SK-N-SH (cell line): ENCODE data around the gene SMIM12. TPM values are rescaled to one million over a fixed set of nuclear protein-coding genes. Genes with fewer than 3 reads are reported as not detected.

ENCODE experiments used
- CTCF ChIA-PET: fragments of 300-600, 350-600 bp; formaldehyde crosslinking; extraction: SDS; loops from one replicate; lab custom pipeline; 2021; lab: Yijun Ruan, JAX
- POLR2A ChIA-PET: fragments of 350-600 bp; sonication (Branson Sonifier 250); formaldehyde crosslinking; extraction: SDS; loops from one replicate; lab custom pipeline; 2020; ENCODE audit warnings: antibody characterized with exemption, inconsistent platforms; lab: Yijun Ruan, JAX
- DNase-seq: peaks from one replicate; pipeline ENCODE4 v3.0.0; 2012
- H2AFZ ChIP-seq: fragments of 200-600 bp; sonication (generic); 2 replicates; pipeline ENCODE4 v1.8.1; 2016; ENCODE audit warnings: antibody characterized with exemption, mild to moderate bottlenecking, low read depth
- H3F3A ChIP-seq: fragments of 200-600 bp; sonication (generic); replicated peaks from 2 replicates; pipeline ENCODE3; 2016; ENCODE audit warnings: antibody characterized with exemption, mild to moderate bottlenecking; ENCODE audit not compliant: insufficient read depth
- H3K27ac ChIP-seq, 2 experiments: fragments of 200-500 bp in 1 of 2; fragments of 200-600 bp in 1 of 2; sonication (Bioruptor generic) in 1 of 2; sonication (generic), shearing (Covaris generic) in 1 of 2; 2 replicates each; pipeline versions ENCODE4 v1.5.1 to v1.6.1; 2014 to 2016; ENCODE audit warnings: low read depth in 2 of 2, inconsistent platforms in 1 of 2, low read length in 1 of 2, mild to moderate bottlenecking in 1 of 2, mixed read lengths in 1 of 2
- H3K27me3 ChIP-seq: fragments of 200-600 bp; sonication (generic), shearing (Covaris generic); 2 replicates; pipeline ENCODE4 v1.6.1; 2016; ENCODE audit warnings: mixed run types; ENCODE audit not compliant: insufficient read depth
- H3K36me3 ChIP-seq, 2 experiments: fragments of 200-500 bp in 1 of 2; fragments of 200-600 bp in 1 of 2; sonication (Bioruptor generic) in 1 of 2; sonication (generic) in 1 of 2; replicated peaks in 1 of 2; 2 replicates each; pipeline versions ENCODE3 to v1.5.1; 2014 to 2016; ENCODE audit warnings: low read length in 1 of 2, mild to moderate bottlenecking in 1 of 2; ENCODE audit not compliant: insufficient read depth in 2 of 2, control insufficient read depth in 1 of 2
- H3K4me1 ChIP-seq, 2 experiments: fragments of 200-500 bp in 1 of 2; fragments of 200-600 bp in 1 of 2; sonication (Bioruptor generic) in 1 of 2; sonication (generic), shearing (Covaris generic) in 1 of 2; 2 replicates each; pipeline versions ENCODE4 v1.5.1 to v1.6.1; 2014 to 2016; ENCODE audit warnings: low read depth in 1 of 2, low read length in 1 of 2, mixed run types in 1 of 2; ENCODE audit not compliant: insufficient read depth in 2 of 2, control insufficient read depth in 1 of 2
- H3K4me2 ChIP-seq: fragments of 200-600 bp; sonication (generic), shearing (Covaris generic); 2 replicates; pipeline ENCODE4 v1.6.1; 2017; ENCODE audit warnings: mixed run types
- H3K4me3 ChIP-seq, 2 experiments: fragments of 200-500 bp in 1 of 2; fragments of 200-600 bp in 1 of 2; sonication (Bioruptor generic) in 1 of 2; sonication (generic), shearing (Covaris generic) in 1 of 2; 2 replicates each; pipeline versions ENCODE4 v1.5.1 to v1.8.1; 2014 to 2016; ENCODE audit warnings: low read depth in 2 of 2, inconsistent platforms in 1 of 2, low read length in 1 of 2, mild to moderate bottlenecking in 1 of 2, mixed read lengths in 1 of 2, moderate library complexity in 1 of 2
- H3K79me2 ChIP-seq: fragments of 200-600 bp; sonication (generic); 2 replicates; pipeline ENCODE4 v1.8.1; 2017; ENCODE audit warnings: mild to moderate bottlenecking; ENCODE audit not compliant: insufficient read depth
- H3K9ac ChIP-seq: fragments of 200-600 bp; sonication (generic); 2 replicates; pipeline ENCODE4 v1.6.1; 2017; ENCODE audit warnings: mixed run types
- H3K9me2 ChIP-seq: fragments of 200-600 bp; sonication (generic); 2 replicates; pipeline ENCODE4 v1.6.1; 2017; ENCODE audit warnings: mixed run types
- H3K9me3 ChIP-seq: fragments of 200-600 bp; sonication (generic); 2 replicates; pipeline ENCODE4 v1.6.1; 2017; ENCODE audit warnings: mixed run types, mild to moderate bottlenecking, moderate library complexity
- H4K20me1 ChIP-seq: fragments of 200-600 bp; sonication (generic); 2 replicates; pipeline ENCODE4 v1.6.1; 2017; ENCODE audit warnings: mild to moderate bottlenecking, mixed run types; ENCODE audit not compliant: insufficient read depth
- CHD2 ChIP-seq: fragments of 150-350 bp; IDR thresholded peaks from 2 replicates; pipeline ENCODE4 v1.6.1; 2018; ENCODE audit warnings: low read length; ENCODE audit not compliant: partially characterized antibody
- ELF1 ChIP-seq: IDR thresholded peaks from 2 replicates; pipeline ENCODE4 v1.4.0; 2012
- EZH2phosphoT487 ChIP-seq: fragments of 200-600 bp; sonication (generic); IDR thresholded peaks from 2 replicates; pipeline ENCODE4 v1.6.1; 2017; ENCODE audit warnings: low read depth, mixed run types, mild to moderate bottlenecking, antibody characterized with exemption, moderate library complexity, borderline replicate concordance
- FOXM1 ChIP-seq: IDR thresholded peaks from 2 replicates; pipeline ENCODE4 v1.4.0; 2012; ENCODE audit warnings: low read depth, mild to moderate bottlenecking
- MXI1 ChIP-seq: IDR thresholded peaks from 2 replicates; pipeline ENCODE4 v1.6.1; 2012; ENCODE audit warnings: mild to moderate bottlenecking, low read depth, low read length, improper control_type of control experiment
- NFIC ChIP-seq: IDR thresholded peaks from 2 replicates; pipeline ENCODE4 v1.4.0; 2012; ENCODE audit warnings: borderline replicate concordance
- POLR2AphosphoS5 ChIP-seq: IDR thresholded peaks from 2 replicates; pipeline ENCODE4 v1.6.1; 2012; ENCODE audit warnings: low read depth, low read length
- RXRA ChIP-seq: IDR thresholded peaks from 2 replicates; pipeline ENCODE4 v1.4.0; 2012; ENCODE audit warnings: low read depth, mild to moderate bottlenecking, borderline replicate concordance
- SIN3A ChIP-seq: IDR thresholded peaks from 2 replicates; pipeline ENCODE4 v1.6.1; 2012; ENCODE audit warnings: low read depth, mild to moderate bottlenecking, low read length, moderate library complexity, borderline replicate concordance
- TAF1 ChIP-seq: IDR thresholded peaks from 2 replicates; pipeline ENCODE4 v1.6.1; 2012; ENCODE audit warnings: low read depth, mild to moderate bottlenecking, low read length, moderate library complexity, borderline replicate concordance
- TCF12 ChIP-seq: IDR thresholded peaks from 2 replicates; pipeline ENCODE4 v1.4.0; 2012
- WGBS: methylation state at CpG from one replicate; pipeline ENCODE4 v1.1.6; 2017; ENCODE audit warnings: low lambda C conversion rate; 5-methylcytosine and 5-hydroxymethylcytosine counted together
- polyA plus RNA-seq, 3 experiments: library from polyadenylated mRNA; depleted of rRNA; stranded (reverse); fragments of >200 nt; gene quantifications; 2 replicates each; pipeline ENCODE4 v1.2.3, GENCODE V29; 2012
- TF ChIP-seq, protein P1 (sequence below): IDR thresholded peaks from 2 replicates; pipeline ENCODE4 v1.4.0; 2012; ENCODE audit warnings: low read depth, borderline replicate concordance
- TF ChIP-seq, protein P2 (sequence below): fragments of 150-350 bp; IDR thresholded peaks from 2 replicates; pipeline ENCODE4 v1.6.1; 2016; ENCODE audit warnings: mild to moderate bottlenecking, low read depth, low read length
- TF ChIP-seq, protein P3 (sequence below): IDR thresholded peaks from 2 replicates; pipeline ENCODE4 v1.4.0; 2012; ENCODE audit warnings: low read depth, borderline replicate concordance
- TF ChIP-seq, protein P4 (sequence below): fragments of 150-350 bp; IDR thresholded peaks from 2 replicates; pipeline ENCODE4 v1.6.1; 2017; ENCODE audit warnings: antibody characterized with exemption, low read length, low read depth, borderline replicate concordance
- TF ChIP-seq, protein P5 (sequence below): IDR thresholded peaks from 2 replicates; pipeline ENCODE4 v1.6.1; 2012; ENCODE audit warnings: mild to moderate bottlenecking, low read depth, low read length, moderate library complexity
- TF ChIP-seq, protein P6 (sequence below): fragments of 200-600 bp; sonication (generic); IDR thresholded peaks from 2 replicates; pipeline ENCODE4 v1.6.1; 2017; ENCODE audit warnings: antibody characterized with exemption, mild to moderate bottlenecking, moderate library complexity
- TF ChIP-seq, protein P7 (sequence below): IDR thresholded peaks from 2 replicates; pipeline ENCODE4; 2012

SMIM12 gene
- polyA plus RNA-seq, 1 of the 3 experiments (the other 2 are of a cell fraction), result 42.3 TPM

DNA sequence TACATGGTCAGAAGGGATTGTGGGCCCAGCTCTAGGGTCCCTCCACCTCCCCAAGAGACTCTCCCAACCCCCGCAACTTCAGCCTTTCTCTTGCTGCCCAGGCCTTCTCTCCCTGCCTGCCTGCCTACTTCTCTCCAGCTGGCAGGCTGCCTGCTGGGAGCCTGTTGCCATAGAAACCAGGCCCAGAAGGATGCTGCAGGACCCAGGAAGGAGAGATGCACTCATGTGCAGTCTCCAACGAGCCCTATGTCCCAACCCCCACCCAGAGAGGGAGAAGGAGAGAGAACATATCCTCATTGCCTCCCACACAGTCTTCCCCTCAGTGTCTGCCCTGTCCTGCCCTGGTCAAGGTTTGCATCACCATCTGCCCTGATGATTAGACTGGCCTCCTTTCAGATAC is 10.8 kb upstream of the SMIM12 start:
- WGBS, result 40% methylated on average over 2 of the region's 2 CpGs
- CTCF ChIA-PET, result interaction anchor here (0.8 to 1.7 kb wide), 3 partner anchors 10 to 114 kb away, joined by 3 to 11 read pairs (median 3); partner anchors contain the start of genes SMIM12 and TMEM35B
- POLR2A ChIA-PET, result interaction anchor here (1.8 kb wide), 1 partner anchor 11 kb away, joined by 7 read pairs; the partner anchor contains the start of gene SMIM12

More for the DNA sequence above, 10.8 kb upstream of the SMIM12 start:
- Histone ChIP-seq H4K20me1 (no peaks in the 10 kb centered on the region), H3K9ac (no peak overlapping the region), H3K4me2 (no peak overlapping the region), H2AFZ (no peak overlapping the region), H3K27me3 (peaks cover 19% of the 10 kb centered on the region; the same call in 1 of the 2 replicates), H3K27ac (no peak overlapping the region), H3K4me3 (no peak overlapping the region), H3K4me1 (peaks cover 0 to 3% of the 10 kb centered on the region in 2 experiments; a peak in 1 of 4 replicates), H3F3A (no peaks in the 10 kb centered on the region), H3K9me3 (no peaks in the 10 kb centered on the region), H3K79me2 (no peaks in the 10 kb centered on the region), H3K36me3 (no peaks in the 10 kb centered on the region), H3K9me2 (no peaks in the 10 kb centered on the region)
- peak; percentile 80 for DNase-seq
- TF ChIP-seq, protein P1, sequence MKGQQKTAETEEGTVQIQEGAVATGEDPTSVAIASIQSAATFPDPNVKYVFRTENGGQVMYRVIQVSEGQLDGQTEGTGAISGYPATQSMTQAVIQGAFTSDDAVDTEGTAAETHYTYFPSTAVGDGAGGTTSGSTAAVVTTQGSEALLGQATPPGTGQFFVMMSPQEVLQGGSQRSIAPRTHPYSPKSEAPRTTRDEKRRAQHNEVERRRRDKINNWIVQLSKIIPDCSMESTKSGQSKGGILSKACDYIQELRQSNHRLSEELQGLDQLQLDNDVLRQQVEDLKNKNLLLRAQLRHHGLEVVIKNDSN, result no peak
- TF ChIP-seq TAF1 (no peak), FOXM1 (no peak), RXRA (no peak), NFIC (no peak), CHD2 (no peak), TCF12 (no peak), EZH2phosphoT487 (no peak), MXI1 (no peak), ELF1 (no peak), POLR2AphosphoS5 (no peak), SIN3A (no peak)
- TF ChIP-seq, protein P2, sequence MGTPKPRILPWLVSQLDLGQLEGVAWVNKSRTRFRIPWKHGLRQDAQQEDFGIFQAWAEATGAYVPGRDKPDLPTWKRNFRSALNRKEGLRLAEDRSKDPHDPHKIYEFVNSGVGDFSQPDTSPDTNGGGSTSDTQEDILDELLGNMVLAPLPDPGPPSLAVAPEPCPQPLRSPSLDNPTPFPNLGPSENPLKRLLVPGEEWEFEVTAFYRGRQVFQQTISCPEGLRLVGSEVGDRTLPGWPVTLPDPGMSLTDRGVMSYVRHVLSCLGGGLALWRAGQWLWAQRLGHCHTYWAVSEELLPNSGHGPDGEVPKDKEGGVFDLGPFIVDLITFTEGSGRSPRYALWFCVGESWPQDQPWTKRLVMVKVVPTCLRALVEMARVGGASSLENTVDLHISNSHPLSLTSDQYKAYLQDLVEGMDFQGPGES, result no peak
- TF ChIP-seq, protein P3, sequence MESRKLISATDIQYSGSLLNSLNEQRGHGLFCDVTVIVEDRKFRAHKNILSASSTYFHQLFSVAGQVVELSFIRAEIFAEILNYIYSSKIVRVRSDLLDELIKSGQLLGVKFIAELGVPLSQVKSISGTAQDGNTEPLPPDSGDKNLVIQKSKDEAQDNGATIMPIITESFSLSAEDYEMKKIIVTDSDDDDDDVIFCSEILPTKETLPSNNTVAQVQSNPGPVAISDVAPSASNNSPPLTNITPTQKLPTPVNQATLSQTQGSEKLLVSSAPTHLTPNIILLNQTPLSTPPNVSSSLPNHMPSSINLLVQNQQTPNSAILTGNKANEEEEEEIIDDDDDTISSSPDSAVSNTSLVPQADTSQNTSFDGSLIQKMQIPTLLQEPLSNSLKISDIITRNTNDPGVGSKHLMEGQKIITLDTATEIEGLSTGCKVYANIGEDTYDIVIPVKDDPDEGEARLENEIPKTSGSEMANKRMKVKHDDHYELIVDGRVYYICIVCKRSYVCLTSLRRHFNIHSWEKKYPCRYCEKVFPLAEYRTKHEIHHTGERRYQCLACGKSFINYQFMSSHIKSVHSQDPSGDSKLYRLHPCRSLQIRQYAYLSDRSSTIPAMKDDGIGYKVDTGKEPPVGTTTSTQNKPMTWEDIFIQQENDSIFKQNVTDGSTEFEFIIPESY, result no peak
- TF ChIP-seq, protein P4, sequence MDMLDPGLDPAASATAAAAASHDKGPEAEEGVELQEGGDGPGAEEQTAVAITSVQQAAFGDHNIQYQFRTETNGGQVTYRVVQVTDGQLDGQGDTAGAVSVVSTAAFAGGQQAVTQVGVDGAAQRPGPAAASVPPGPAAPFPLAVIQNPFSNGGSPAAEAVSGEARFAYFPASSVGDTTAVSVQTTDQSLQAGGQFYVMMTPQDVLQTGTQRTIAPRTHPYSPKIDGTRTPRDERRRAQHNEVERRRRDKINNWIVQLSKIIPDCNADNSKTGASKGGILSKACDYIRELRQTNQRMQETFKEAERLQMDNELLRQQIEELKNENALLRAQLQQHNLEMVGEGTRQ, result no peak
- TF ChIP-seq, protein P5, sequence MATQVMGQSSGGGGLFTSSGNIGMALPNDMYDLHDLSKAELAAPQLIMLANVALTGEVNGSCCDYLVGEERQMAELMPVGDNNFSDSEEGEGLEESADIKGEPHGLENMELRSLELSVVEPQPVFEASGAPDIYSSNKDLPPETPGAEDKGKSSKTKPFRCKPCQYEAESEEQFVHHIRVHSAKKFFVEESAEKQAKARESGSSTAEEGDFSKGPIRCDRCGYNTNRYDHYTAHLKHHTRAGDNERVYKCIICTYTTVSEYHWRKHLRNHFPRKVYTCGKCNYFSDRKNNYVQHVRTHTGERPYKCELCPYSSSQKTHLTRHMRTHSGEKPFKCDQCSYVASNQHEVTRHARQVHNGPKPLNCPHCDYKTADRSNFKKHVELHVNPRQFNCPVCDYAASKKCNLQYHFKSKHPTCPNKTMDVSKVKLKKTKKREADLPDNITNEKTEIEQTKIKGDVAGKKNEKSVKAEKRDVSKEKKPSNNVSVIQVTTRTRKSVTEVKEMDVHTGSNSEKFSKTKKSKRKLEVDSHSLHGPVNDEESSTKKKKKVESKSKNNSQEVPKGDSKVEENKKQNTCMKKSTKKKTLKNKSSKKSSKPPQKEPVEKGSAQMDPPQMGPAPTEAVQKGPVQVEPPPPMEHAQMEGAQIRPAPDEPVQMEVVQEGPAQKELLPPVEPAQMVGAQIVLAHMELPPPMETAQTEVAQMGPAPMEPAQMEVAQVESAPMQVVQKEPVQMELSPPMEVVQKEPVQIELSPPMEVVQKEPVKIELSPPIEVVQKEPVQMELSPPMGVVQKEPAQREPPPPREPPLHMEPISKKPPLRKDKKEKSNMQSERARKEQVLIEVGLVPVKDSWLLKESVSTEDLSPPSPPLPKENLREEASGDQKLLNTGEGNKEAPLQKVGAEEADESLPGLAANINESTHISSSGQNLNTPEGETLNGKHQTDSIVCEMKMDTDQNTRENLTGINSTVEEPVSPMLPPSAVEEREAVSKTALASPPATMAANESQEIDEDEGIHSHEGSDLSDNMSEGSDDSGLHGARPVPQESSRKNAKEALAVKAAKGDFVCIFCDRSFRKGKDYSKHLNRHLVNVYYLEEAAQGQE, result no peak
- TF ChIP-seq, protein P6, sequence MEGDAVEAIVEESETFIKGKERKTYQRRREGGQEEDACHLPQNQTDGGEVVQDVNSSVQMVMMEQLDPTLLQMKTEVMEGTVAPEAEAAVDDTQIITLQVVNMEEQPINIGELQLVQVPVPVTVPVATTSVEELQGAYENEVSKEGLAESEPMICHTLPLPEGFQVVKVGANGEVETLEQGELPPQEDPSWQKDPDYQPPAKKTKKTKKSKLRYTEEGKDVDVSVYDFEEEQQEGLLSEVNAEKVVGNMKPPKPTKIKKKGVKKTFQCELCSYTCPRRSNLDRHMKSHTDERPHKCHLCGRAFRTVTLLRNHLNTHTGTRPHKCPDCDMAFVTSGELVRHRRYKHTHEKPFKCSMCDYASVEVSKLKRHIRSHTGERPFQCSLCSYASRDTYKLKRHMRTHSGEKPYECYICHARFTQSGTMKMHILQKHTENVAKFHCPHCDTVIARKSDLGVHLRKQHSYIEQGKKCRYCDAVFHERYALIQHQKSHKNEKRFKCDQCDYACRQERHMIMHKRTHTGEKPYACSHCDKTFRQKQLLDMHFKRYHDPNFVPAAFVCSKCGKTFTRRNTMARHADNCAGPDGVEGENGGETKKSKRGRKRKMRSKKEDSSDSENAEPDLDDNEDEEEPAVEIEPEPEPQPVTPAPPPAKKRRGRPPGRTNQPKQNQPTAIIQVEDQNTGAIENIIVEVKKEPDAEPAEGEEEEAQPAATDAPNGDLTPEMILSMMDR, result no peak
- TF ChIP-seq, protein P7, sequence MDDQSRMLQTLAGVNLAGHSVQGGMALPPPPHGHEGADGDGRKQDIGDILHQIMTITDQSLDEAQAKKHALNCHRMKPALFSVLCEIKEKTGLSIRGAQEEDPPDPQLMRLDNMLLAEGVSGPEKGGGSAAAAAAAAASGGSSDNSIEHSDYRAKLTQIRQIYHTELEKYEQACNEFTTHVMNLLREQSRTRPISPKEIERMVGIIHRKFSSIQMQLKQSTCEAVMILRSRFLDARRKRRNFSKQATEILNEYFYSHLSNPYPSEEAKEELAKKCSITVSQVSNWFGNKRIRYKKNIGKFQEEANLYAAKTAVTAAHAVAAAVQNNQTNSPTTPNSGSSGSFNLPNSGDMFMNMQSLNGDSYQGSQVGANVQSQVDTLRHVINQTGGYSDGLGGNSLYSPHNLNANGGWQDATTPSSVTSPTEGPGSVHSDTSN, result no peak
